HFF-Myc (cell line): ENCODE data around the gene LCN9.

Experiments
- DNase-seq: peaks from one replicate; pipeline ENCODE4 v3.0.0-alpha.2; 2011; ENCODE audit warnings: low read depth; ENCODE audit errors: extremely low read depth
- H3K4me3 ChIP-seq: replicated peaks from 2 replicates; pipeline ENCODE4 v1.5.1; 2011; ENCODE audit warnings: low read depth, mild to moderate bottlenecking, control low read depth, low read length
- TF ChIP-seq, protein P1 (sequence below): IDR thresholded peaks from 2 replicates; pipeline ENCODE4 v1.5.1; 2012; ENCODE audit warnings: mild to moderate bottlenecking, low read depth, low read length, control low read depth; ENCODE audit errors: missing control alignments

The LCN9 gene

DNA sequence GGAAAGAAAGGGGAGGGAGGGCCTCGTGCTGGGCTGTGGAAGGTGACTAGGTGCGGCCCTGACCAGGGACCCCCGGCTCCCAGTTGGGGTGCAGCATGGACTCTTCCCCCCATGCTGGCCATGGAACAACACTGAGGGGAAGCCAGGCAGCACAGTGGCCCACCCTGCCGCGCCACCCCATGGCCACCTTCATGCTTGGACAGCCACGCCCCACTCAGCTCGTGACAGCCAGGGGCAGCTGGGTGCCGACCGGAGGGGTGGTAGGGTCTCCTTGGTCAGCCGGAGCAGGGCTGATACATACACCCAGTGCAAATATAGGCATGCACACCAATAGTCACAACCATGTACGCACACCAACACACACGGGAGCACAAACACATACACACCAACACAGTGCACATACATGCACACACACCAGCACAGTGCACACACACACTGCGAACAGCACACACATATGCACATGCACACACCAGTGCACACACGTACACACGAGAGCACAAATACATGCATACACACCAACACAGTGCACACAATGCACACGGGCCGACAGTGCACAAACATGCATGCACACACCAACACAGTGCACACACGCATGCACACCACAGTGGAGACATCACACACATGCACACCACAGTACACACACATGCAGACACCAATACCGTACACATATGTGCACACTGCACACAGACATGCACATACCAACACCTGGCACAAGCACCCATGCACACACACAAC, 27.9 kb downstream of the LCN9 start:
- no peak for DNase-seq
- TF ChIP-seq, protein P1, sequence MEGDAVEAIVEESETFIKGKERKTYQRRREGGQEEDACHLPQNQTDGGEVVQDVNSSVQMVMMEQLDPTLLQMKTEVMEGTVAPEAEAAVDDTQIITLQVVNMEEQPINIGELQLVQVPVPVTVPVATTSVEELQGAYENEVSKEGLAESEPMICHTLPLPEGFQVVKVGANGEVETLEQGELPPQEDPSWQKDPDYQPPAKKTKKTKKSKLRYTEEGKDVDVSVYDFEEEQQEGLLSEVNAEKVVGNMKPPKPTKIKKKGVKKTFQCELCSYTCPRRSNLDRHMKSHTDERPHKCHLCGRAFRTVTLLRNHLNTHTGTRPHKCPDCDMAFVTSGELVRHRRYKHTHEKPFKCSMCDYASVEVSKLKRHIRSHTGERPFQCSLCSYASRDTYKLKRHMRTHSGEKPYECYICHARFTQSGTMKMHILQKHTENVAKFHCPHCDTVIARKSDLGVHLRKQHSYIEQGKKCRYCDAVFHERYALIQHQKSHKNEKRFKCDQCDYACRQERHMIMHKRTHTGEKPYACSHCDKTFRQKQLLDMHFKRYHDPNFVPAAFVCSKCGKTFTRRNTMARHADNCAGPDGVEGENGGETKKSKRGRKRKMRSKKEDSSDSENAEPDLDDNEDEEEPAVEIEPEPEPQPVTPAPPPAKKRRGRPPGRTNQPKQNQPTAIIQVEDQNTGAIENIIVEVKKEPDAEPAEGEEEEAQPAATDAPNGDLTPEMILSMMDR: no peak

DNA sequence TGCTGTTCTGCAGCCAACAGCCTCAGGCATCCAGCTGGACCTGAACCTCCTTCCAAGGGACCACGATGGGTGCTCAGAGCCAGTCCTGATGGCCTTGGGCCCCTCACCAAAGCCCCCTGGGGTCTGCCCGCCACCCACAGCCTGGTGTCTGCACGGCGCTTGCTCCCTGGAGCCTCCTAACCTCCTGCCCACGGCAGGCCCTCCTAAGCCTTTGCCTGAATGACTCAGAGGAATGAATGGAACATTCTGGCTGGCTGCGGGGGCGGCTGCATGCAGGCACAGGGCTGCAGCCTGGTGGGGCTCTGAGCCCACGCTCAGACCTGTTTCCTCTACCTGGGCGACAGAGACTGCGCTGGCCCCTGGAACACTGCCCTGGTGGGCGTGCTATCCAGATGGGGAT, 29.3 kb downstream of the LCN9 start:
- TF ChIP-seq, protein P1: no peak
- no peak overlapping the region for H3K4me3 ChIP-seq
- no peak for DNase-seq

More for the DNA sequence above, 27.9 kb downstream of the LCN9 start:
- H3K4me3 ChIP-seq: no peak overlapping the region

DNA sequence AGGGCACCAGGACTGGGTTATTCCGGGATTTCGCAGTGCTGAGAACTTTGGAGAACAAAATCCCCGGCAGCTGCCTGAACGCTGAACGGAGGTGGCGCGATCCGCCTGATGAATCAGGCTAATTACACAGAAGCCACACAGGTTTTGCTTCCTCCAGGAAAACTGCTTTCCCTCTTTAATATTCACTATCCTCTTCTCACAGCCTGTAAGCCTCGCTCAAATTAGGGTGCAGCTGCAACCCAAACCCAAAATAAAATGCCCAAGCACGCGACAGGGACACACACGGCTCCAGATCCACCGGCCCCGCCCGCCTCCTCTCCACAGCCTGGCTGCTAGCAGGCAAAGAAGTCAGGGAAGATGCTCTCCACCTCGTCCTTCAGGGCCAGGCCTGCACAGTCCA, 30.2 kb downstream of the LCN9 start:
- H3K4me3 ChIP-seq: no peak overlapping the region
- TF ChIP-seq, protein P1: no peak
- no peak for DNase-seq

DNA sequence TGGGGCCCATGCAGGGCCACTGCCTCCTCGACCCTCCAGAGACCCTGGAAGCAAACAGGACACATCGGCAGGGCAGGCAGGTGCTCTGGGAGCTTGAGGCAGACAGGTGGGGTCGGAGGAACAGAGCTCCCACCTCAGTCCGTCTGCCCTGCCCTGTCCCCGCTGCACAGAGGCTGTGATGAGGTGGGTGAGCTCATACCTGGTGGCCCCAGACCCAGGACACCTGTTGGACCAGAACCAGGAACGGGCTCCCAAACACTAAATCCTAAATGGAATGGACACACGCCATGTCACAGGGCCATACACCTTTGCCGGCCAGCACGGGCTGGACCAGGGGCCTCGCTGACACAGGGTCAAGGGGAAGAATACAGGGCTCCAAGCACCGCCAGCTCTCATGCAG, 30.7 kb downstream of the LCN9 start:
- no peak overlapping the region for H3K4me3 ChIP-seq
- DNase-seq: no peak
- TF ChIP-seq, protein P1: no peak

DNA sequence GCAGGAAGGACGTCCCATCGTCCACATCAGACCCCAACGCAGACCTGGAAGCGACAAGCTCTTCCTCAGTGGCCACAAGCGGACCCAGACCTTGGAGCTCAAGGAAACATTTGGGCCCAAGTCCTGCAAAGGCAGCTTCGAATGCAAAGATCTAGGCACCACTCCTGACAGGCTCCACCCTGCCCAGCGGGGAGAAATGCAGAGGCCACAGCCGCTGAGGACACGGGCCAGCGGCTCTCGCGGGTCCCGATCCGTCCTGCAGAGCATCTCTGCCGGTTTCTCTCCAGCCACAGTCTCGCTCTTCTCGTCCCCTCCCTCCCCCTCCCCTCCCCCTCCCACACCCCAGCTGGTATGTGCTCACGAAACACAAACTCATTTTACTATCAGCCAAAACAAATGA, 31.3 kb downstream of the LCN9 start:
- no peak for DNase-seq
- TF ChIP-seq, protein P1: no peak
- H3K4me3 ChIP-seq: no peak overlapping the region

DNA sequence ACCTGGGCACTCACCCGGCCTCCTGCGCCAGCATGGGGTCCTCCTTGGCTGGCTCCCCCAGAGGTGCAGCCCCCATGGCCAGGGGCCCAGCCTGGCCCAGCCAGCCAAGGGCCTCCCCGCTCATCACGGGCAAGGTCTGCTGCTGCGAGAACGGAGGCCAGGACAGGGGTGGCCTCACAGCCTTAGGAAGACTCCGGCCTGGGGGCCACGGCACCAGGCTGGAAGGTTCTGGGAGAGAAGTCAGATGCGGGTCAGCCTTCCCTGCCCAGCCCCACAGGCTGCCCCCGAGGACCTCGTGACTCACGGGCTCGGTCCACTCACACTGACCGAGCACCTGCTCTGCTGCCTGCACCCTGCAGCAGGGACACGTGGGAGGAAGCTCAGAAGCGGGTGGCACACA, 31.9 kb downstream of the LCN9 start:
- DNase-seq: no peak
- TF ChIP-seq, protein P1: no peak
- no peak overlapping the region for H3K4me3 ChIP-seq

DNA sequence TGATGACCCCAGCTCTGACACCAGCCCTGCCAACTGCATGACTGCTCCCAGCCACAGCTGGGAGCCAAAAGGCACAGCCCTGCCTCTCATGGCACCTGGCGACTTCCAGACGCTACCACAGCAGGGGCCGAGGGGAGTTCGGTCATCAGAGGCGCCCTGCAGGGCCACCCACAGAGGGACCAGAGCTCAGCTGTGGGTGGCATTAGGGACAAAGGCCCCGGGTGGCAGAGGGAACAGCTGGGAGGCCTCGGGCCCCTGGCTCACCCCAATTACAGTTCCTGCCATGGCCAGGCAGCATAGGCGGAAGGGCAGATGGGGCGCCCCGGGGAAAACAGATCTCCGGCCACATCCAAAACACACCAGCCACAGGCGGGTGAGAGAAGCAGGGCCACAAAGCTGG, 32.5 kb downstream of the LCN9 start:
- TF ChIP-seq, protein P1: no peak
- DNase-seq: no peak
- no peak overlapping the region for H3K4me3 ChIP-seq
